ENCODE results near the gene TMEM219.
"Not testable (repeated sequence)": the region's sequence is repeated elsewhere in the genome, so short reads cannot be mapped to it uniquely, and the experiment has no call there.

TMEM219 gene

DNA sequence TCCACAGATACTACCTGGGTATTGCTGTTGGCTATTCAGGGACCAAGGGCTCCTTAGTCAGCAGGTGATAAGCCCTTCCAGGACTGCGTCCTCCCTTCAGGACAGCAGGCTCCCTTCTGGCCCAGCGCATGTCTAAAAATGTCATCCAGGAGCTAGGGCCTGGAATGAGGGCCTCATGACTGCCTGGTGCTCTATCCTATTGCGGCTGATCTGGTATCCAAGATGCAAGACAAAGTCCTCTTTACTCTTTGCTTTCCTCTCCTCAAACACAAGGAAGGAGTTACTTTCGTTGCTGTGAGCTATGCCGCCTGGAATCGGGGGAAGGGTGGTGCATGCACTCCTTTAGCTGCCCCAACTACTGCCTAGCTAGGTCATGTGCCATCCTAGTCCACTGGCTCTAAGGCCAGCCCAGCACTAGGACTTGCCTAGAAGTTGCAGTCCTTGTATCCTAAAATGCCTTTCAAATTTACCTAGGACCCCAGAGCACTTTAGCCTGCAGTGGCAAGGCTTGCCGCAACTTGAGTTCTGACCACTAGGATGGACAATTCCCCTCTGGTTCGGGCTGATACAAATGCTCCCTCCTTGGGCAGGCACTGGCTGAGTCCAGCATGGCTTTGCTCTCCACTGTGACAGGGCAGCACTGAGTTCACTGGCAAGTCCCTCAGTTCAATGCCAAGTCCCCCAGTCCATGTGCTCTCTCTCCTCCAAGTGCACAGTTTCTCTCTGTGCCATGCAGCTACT lies 10.1 kb upstream of the TMEM219 start:
- DNase-seq (ENCODE audit: low read depth) = no peak

DNA sequence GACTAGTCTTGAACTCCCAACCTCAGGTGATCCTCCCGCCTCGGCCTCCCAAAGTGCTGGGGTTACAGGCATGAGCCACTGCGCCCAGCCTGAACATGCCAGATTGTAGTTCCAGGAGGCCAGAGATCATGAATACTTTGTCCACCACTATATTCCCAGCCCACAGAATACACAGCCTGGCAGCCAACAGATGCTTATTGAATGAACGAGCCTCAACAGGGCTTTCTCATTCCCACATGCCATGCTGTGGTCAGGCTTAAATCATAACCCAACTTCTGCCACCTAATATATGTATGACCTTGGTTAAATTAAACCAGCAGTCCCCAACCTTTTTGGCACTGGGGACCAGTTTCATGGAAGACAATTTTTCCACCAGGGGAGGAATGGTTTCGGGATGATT lies 3.1 kb upstream of the TMEM219 start:
- no peak for DNase-seq (ENCODE audit: low read depth)

DNA sequence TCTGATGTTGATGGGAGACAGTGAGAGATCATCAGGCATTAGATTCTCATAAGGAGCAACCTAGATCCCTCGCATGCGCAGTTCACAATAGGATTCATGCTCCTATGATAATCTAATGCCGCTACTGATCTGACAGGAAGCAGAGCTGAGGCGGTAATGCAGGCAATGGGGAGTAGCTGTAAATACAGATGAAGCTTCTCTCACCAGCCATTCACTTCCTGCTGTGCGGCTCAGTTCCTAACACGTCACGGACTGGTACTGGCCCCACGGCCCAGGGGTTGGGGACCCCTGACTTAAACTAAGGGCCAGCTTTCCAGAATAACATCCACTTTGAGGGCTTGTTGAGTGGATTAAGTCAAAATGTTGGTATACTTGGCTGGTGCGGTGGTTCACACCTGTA lies 2.6 kb upstream of the TMEM219 start:
- no peak for DNase-seq (ENCODE audit: low read depth)

DNA sequence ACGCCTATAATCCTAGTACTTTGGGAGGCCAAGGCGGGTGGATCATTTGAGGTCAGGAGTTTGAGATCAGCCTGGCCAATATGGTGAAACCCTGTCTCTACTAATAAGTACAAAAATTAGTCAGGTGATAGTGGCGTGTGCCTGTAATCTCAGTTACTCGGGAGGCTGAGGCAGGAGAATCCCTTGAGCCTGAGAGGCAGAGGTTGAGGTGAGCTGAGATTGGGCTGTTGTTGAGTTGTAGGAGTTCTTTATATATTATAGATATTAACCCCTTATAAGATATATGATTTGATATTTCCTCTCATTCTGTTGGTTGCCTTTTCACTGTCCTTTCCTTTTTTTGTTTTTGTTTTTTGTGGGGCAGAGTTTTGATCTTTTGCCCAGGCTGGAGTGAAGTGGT lies 2.1 kb upstream of the TMEM219 start:
- DNase-seq (ENCODE audit: low read depth) = not testable (repeated sequence)

DNA sequence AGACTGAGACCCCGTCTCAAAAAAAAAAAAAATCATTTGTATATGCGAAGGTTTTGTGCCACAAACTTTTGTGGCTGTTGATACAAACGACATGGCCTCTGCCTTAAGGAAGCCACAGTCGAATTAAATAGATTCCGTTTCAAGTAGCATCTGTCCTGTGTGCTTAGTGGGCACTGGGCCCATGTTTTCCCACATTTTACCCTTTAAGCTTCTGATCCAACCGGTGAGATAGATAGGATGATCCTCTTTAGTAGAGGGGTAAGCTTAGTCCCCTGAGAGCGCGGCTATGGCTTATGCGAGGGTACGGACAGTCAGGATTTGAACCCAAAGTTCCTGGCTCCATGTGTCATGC lies 776 bp upstream of the TMEM219 start:
- DNase-seq (ENCODE audit: low read depth) = no peak

DNA sequence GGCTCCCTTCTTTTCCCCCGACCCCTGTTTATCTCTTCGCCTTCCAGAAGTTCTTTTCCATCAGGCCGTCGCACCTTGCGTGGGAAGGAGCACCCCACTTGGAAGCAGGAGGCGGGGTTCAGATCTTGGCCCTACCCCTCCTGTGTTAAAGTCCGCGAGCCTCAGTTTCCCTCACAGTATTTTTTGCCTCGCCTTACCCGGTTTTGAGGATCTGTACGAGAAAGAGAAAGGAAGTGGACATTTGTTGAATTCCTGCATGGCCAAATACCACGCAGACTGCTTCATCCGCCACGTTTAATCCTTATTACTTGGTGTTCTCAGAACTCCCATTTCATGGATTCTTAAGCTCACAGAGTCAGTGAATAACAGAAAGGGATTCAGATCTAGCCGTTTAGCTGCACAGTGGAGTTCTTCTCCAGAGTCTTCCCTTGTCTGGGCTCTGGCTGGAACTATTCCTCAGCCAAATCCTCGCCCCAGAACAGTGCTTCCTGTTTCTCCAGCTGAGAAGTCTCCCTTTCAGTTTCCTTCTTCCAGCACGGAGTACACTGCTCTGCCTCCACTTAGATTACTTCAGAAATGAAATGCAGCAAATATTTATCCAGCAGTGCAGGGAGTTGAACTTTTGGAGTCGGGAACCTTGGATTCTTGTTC lies 590 bp downstream of the TMEM219 start:
- DNase-seq (ENCODE audit: low read depth) = no peak

DNA sequence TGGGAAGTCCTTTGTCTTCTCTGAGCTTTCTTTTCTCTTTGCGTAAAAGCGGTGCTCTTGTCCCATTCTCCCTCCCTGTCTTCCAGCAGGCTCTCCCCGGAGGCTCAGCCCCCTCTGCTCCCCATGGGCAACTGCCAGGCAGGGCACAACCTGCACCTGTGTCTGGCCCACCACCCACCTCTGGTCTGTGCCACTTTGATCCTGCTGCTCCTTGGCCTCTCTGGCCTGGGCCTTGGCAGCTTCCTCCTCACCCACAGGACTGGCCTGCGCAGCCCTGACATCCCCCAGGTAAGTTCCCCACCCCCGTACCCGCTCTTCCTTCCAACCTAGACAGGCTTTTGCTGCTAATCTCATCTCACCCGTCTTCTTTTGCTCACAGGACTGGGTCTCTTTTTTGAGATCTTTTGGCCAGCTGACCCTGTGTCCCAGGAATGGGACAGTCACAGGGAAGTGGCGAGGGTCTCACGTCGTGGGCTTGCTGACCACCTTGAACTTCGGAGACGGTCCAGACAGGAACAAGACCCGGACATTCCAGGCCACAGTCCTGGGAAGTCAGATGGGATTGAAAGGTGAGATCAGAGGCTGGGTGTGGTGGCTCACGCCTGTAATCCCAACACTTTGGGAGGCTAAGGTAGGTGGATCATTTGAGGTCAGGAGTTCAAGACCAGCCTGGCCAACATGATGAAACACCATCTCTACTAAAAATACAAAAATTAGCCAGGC lies 1.3 kb downstream of the TMEM219 start:
- DNase-seq (ENCODE audit: low read depth) = no peak

DNA sequence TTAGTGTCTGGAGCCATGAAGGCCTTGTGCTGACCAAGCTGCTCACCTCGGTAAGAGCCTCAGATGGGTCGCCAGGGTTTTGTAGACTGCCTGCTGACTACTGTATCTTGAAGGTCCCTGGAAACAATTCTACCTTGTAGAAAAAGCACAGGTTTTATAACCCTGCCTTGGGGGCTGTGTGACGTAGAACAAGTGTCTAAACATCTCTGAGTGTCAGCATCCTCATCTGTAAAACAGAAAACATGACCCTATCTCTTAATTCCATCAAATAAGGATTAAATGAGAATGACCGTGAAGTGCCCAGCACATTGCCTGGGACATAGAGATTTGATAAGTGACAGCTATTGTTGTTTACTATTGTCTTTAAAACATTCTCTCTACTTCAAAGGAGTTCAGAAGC lies 6.3 kb downstream of the TMEM219 start:
- no peak for DNase-seq (ENCODE audit: low read depth)

DNA sequence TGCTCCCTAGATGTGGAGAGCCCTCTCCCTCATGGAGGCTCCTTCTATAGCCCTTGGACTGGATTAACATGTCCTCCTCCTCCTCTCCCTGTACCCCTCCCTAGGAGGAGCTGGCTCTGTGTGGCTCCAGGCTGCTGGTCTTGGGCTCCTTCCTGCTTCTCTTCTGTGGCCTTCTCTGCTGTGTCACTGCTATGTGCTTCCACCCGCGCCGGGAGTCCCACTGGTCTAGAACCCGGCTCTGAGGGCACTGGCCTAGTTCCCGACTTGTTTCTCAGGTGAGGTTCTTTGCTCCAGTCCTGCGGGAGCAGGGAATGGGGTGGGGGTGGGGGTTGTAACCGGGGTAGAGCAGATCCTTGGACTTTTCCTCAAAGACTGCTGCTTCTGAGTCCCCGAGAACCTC lies 9.4 kb downstream of the TMEM219 start:
- DNase-seq (ENCODE audit: low read depth) = no peak

DNA sequence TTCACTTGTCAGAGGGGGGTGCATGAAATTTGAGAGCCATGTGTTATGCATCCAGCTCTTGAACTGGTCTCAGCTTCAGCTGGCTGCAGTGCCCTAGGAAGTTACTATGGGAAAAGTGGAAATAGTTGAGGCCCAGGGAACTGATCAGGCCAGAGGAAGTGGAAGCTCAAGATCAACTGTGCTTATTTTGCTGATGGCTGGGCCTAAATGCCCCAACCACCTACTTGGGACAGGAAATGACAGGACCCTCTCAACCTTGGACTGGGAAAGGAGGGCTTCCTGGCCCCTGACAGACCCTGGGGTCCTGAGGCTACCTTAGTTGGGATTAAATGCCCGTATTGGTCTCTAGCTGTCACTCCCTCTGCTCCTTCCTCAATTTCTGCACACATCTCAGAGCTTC lies 10.6 kb downstream of the TMEM219 start:
- no peak for DNase-seq (ENCODE audit: low read depth)

DNA sequence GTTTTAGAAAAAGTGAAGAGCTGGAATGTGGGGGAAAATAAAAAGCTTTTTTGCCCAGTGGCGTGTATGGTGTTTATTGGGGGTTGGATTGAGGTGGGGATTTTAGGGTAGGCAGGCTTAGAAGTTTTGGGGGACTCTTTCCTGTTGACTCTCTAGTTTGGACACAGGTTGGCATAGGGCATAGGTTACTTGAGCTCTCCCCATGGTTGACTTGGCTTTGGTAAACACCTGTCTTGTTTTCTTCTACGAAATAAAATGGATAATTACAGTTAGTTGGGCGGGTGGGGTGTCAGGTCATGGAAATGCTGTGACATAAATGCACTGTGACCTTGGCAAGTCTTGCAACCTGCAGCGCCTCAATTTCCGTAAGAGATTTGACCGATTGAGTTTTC lies 11.1 kb downstream of the TMEM219 start:
- DNase-seq (ENCODE audit: low read depth) = no peak

DNA sequence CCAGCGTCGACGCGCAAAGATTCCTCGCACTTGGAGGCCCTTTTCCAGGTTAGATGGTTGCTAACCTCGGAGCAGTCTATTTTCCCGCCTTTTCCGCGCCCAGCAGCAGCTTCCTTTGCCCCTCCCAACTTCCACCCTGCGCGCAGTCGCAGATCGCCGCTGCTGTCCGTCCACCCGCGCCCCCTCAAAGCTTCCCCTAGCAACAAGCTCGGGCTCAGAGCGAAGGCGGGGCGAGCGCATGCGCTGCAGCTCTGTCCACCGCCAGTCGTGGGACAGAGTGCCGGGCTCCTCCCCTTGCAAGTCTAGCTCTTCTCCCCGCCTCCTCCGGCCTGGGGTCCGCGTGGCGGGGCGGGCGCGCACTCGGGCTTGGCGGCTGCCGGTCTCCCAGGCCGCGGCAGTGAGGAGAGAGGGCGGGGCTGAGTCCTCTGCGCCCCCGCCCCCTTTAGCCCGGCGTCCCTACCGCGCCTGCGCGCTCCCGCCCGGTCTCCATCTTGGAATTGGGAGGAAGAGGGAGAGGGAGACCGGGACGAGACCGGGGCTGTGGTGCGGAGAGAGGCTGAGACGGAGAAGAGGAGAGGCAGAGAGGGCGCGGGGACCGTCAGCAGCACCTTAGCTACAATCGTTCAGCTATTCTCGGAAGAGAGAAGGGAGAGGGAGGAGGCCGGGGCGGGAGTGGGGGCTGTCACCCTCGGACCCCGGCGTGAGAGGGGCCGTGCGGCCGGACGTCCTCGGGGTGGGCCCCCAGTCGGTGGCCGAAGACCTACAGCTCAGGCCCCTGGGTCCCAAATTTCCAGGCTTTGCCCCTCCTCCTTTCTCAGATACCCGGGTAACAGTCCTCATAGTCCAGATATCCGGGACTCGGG lies 11.7 kb downstream of the TMEM219 start, which contains the start of gene TAOK2:
Gene TAOK2 (plus strand): TSS at position 485 of the 863 bp plus-strand sequence. CDS start 3,905 bp downstream, outside the sequence.
- peak; percentile 94 for DNase-seq (ENCODE audit: low read depth)

DNA sequence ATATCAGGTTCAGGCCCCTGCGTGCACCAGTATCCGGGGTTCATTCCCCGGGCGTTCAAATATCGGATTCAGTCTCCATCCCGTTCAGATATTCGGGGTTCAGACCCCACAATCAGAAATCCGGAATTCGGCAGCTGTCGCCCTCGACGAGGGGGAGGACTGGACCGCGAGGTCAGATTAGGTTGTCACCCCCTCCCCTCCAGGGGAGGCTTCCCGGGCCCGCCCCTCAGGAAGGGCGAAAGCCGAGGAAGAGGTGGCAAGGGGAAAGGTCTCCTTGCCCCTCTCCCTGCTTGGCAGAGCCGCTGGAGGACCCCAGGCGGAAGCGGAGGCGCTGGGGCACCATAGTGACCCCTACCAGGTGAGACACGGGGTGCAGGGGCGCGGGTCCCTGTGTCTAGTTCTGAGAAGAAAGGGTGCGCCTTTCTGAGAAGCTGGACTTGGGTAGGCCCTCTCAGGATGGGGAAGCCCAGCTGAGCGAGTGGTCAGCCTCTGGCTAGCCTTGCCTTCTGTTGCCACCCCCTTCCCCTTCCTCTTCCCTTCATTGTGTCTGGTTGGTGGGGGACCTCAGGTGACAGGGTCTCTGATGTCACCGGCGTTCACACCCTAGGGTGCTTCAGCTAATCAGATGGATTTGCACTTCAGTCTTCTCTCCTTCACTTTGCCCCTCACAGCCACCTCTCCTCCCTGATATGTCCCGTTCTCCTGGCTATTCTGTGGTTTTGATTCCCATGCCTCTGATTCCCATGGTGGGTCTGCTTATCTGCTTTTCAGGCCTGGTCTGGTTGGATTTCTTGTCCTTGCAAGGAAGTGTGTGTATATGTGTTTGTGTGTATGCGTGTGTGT lies 12.6 kb downstream of the TMEM219 start:
- DNase-seq (ENCODE audit: low read depth) = no peak

DNA sequence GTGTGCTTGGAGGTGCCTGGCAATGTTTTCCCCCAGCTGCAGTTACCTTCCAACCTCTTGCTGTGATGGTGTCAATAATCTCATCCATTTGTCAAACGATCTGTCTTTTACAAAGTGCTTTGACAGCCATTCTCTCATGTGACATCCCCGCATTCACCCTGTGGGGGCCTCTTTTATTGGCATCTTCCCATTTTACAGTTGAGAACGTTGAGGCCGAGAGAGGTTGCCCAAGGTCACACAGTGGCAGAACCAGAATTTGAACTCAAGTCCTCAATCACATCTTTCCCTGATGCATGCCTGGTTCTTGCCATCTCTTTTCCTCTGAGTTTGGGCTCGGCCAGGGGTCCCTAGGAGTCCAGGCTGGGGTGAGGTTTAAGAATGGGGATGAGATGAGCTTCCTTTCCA lies 13.3 kb downstream of the TMEM219 start:
- DNase-seq (ENCODE audit: low read depth) = no peak

DNA sequence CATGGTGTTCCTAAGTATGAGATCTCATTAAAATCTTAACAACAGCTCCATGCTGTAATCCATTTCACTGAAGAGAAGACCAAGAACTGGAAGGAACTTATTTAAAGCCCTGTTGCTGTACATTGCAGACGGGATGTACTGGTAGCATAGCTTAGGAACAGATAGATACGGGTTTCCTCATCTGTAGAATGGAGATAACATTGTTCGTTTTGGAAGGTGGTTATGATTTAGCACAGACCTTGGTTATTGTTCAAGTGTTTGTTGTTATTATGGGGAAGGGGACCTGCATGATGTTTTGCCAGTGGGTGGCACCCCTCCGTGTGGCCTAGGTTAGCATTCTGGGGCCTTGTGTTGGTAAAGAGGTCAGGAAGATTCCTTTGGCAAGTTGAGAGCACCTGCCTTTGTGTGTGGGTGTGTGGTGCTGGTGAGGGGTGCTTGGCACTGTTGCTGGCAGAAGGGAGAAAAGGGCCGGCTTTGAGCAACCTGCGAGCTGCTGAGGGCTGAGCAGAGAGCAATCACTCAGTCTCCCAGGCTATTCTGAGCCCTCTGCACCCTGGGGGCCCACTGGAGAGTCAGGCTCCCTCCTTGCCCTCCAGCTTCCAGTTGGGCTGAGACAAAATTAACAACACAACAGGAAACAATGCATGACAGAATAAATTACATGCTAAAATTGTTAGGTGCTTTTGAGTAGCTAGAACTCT lies 14.1 kb downstream of the TMEM219 start:
- DNase-seq (ENCODE audit: low read depth) = no peak

DNA sequence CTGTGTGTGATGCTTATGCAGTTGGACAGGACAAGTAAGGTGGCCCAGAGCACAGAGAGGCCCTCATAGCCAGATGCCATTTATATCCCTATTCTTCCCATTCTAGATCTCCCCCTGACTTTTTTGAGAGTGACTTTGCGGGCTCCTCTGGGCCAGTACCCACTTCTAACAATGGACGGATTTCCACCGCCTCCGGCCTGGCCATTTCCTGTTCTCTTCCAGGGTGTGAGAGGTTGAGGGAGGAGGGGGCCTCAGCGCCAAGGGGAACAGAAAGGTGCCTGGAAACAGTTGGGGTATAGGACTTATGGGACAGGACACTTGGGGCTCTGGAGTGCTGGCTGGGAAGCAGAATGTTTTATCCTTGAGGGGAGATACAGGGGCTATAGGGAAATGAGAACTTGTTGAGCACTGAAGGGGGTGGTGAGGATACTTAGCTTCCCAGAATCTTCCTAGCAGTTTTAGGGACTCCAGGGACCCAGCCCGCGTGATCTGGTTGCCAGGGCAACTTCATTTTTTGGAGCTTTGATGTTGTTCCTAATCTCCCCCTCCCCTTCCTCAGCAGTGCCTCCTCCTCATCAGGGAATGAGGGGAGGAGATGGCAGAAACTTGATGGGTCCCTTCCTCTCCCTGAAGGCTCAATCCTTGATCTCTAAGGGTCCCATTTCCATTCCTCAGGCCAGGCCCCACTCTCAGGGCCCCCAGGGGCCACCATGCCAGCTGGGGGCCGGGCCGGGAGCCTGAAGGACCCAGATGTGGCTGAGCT lies 15.4 kb downstream of the TMEM219 start:
- no peak for DNase-seq (ENCODE audit: low read depth)

DNA sequence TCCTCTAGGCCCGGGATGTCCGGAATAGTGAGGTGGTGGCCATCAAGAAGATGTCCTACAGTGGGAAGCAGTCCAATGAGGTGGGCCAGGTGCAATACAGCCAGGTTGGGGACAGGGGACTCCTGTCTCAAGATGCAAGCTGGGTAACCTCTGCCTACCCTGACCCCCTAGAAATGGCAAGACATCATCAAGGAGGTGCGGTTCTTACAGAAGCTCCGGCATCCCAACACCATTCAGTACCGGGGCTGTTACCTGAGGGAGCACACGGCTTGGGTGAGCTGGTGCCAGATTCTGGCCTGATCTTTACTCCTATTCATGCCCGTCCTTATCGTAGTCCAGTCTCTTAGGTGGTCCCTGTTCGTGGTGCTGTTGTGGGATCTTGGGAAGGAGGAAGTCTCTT lies 16.2 kb downstream of the TMEM219 start:
- no peak for DNase-seq (ENCODE audit: low read depth)

DNA sequence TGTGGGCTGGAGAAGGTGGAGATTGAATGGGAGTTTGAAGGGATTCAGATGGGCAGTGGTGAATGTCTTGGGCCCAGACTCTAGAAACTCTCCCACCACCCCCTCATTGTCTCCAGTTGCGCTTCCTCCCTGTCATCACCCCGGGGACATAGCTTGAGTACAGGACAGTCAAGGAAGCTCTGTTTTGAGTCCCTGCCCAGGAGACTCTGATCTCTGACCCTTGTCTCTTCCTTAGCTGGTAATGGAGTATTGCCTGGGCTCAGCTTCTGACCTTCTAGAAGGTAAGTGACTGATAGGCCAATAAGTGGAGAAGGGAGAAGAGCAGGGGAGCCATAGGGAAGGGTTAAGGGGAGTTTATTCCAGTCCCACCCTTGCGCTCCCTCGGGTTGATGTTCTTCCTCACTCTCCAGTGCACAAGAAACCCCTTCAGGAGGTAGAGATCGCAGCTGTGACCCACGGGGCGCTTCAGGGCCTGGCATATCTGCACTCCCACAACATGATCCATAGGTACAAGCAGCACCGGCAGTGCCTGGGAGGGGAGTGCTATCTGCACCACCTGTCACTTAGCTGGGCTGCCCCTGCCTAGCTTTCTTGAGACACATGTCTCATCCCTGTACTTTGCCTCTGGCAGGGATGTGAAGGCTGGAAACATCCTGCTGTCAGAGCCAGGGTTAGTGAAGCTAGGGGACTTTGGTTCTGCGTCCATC lies 16.8 kb downstream of the TMEM219 start:
- no peak for DNase-seq (ENCODE audit: low read depth)

Measured in activated gamma-delta T cell treated with anti-CD3 and anti-CD28 coated beads, Interleukin-2, amount 50 U/mL, for 16 hours (primary cell).